Epithelial cell of proximal tubule (primary cell): ENCODE results near the gene ZNF70. TPM values are rescaled to one million over a fixed set of nuclear protein-coding genes. Genes with fewer than 3 reads are reported as not detected.

ENCODE experiments used
- DNase-seq: peaks from one replicate; pipeline ENCODE4 v3.0.0-alpha.2; 2011; ENCODE audit warnings: low read depth
- H3K4me3 ChIP-seq: 2 replicates; pipeline ENCODE4 v1.5.1; 2011; ENCODE audit warnings: low read depth, mild to moderate bottlenecking, low read length
- total RNA-seq: library from RNA; depleted of rRNA; stranded (reverse); fragments of >200 nt; gene quantifications from 2 replicates; pipeline ENCODE4 v1.2.3, GENCODE V29; 2015
- TF ChIP-seq, protein P1 (sequence below): conservative IDR thresholded peaks from 2 replicates; pipeline ENCODE4 v1.5.1; 2012; ENCODE audit warnings: low read depth, mild to moderate bottlenecking, low read length

The ZNF70 gene
- total RNA-seq, 1 donor from 2014 or later, result 2.5 TPM

DNA sequence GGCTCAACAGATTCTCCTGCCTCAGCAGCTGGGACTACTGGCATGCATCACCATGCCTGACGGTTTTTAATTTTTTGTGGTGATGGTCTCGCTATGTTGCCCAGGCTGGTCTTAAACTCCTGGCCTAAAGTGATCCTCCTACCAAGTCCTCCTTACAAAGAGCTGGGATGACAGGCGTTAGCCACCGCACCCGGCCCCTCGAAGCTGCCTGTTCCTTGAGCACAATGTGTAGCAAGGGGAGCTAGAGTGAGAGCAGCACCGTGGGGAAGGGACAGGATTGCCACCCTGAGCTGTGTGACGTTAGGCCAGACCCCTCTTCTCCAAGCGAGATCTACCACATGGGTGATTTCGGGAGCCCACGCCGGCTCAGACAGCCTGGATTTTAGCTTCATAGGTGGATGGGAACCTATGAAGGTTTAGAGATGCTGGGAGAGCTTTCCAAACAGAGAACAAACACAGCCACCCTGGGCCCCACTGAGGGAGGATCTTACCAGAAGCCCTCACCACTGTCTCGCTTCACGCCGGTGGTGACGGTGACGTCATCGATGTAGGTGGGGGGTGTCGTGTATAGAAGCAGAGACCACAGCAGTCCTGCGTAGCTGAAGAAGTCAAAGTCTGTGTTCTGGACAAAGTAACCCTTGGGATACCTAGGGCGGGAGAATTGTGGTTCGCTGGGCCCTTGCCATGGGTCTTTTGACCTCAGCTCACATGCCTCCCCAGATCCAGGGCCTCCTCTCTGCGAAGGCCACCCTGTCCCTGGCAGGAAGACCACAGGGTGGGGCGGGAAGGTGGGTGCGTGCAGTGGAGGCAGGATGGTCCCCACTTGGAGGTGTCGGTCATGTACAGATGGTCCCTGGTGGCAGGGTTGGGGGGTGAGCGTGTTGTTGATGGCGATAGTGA lies 37.0 kb downstream of the ZNF70 start:
- DNase-seq, result no peak
- TF ChIP-seq, protein P1, sequence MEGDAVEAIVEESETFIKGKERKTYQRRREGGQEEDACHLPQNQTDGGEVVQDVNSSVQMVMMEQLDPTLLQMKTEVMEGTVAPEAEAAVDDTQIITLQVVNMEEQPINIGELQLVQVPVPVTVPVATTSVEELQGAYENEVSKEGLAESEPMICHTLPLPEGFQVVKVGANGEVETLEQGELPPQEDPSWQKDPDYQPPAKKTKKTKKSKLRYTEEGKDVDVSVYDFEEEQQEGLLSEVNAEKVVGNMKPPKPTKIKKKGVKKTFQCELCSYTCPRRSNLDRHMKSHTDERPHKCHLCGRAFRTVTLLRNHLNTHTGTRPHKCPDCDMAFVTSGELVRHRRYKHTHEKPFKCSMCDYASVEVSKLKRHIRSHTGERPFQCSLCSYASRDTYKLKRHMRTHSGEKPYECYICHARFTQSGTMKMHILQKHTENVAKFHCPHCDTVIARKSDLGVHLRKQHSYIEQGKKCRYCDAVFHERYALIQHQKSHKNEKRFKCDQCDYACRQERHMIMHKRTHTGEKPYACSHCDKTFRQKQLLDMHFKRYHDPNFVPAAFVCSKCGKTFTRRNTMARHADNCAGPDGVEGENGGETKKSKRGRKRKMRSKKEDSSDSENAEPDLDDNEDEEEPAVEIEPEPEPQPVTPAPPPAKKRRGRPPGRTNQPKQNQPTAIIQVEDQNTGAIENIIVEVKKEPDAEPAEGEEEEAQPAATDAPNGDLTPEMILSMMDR, result no peak
- H3K4me3 ChIP-seq, result no peak overlapping the region

DNA sequence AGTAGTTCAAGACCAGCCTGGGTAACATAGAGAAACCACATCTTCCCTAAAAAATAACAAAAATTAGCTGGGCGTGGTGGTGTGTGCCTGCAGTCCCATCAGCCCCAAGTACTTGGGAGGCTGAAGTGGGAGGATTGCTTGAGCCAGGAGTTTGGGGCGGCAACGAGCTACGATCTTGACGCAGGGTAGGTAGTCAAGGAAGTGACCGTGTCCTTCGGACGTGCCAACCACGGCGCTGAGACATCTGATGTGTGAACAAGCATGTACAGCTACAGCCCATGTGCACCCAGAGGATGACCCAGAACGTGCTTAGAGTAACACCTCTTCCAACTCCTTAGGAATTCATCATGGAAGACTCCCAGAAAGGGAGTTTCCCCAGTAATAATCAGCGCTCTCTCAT lies 38.7 kb downstream of the ZNF70 start:
- no peak for DNase-seq
- no peak overlapping the region for H3K4me3 ChIP-seq
- TF ChIP-seq, protein P1, result no peak

DNA sequence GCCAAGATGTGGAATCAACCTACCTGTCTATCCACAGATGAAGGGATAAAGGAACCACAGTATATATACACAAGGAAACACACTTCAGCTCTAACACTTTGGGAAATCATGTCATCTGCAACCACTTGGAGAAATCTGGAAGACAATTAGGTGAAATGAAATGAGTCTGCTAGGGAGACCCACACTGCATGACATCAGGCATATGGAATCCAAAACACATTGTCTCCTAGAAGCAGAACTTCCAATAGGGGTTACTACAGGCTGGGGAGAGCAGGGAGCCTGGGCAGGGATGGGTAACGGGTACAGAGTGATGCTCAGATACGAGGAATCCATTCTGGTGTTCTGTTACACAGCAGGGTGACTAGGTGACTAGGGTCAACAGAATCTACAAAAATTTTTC lies 41.8 kb downstream of the ZNF70 start:
- DNase-seq, result no peak
- H3K4me3 ChIP-seq, result no peak overlapping the region
- TF ChIP-seq, protein P1, result no peak

DNA sequence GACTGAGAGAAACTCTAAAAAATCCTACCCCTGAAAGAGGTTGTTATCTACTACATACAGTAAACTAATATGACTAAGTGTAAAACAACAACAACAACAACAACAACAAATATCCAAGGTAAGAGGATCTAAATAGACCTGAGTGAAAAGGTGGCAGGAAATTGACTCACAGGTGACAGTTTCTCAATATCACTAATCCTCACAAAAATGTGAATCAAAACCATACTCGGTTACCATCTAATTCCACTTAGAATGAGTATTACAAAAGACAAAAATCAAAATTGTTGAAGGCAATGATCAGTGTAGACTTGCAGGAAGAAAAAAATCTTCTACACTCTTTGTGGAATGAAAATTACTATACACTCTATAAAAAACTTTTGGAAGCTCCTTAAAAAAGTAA lies 42.6 kb downstream of the ZNF70 start:
- H3K4me3 ChIP-seq, result no peak overlapping the region
- DNase-seq, result no peak
- TF ChIP-seq, protein P1, result no peak

DNA sequence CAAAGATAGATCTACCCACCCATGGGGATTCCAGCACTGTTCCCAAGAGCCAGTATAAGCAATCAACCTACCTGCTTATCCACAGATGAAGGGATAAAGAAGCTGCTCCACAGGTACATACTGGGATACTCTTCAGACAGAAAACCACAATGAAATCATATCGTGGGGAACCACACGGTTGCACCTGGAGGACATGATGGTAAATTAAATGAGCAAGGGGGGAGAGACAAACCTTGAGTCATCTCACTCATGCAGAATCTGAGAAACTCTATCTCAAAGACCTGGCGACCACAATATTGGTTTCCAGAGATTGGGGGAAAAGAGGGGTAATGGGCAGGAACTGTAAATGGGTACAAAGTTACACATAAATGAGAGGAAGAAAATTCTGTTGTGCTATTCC lies 45.6 kb downstream of the ZNF70 start:
- no peak overlapping the region for H3K4me3 ChIP-seq
- DNase-seq, result no peak
- TF ChIP-seq, protein P1, result no peak

DNA sequence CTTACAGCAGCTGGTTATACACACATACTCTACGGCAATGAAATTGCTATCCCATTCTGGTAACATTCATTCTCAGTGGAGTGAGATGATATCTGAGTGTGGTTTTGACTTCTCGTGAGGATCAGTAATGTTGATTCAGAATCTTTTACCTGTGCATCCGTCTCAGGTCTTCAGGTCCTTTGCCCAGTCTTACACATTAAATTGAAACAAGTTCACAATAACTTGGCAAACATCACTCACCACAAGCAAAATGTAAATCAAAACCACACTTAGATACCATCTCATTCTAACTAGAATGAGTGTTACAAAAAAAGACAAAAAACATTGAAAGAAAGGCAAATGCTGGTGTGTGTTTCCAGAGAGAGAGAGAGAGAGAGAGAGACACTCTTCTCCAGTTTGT lies 46.1 kb downstream of the ZNF70 start:
- TF ChIP-seq, protein P1, result no peak

DNA sequence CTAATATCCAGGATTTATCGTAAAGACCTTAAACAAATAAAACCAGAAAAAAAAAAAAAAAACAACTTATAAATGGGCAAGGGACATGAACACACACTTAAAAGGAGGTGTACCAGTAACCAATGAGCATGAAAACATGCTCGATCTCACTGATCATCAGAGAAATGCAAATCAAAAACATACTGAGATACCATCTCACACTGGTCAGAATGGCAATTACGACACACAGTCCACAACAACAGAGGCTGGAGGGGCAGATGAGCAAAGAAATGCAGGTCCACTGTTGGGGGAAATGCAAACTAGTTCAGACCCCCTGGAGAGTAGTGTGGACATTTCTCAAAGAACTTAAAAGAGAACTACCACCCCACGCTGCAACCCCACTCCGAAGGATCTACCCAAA lies 46.9 kb downstream of the ZNF70 start:
- TF ChIP-seq, protein P1, result no peak
- DNase-seq, result no peak
- H3K4me3 ChIP-seq, result no peak overlapping the region

More for the DNA sequence above, 46.1 kb downstream of the ZNF70 start:
- no peak for DNase-seq
- no peak overlapping the region for H3K4me3 ChIP-seq
